Astrocyte (in vitro differentiated cells and primary cell): ENCODE data around the gene RMI2. TPM values are rescaled to one million over a fixed set of nuclear protein-coding genes. Genes with fewer than 3 reads are reported as not detected.
A peak's percentile ranks its signal among the peaks of the same experiment; 100 is the strongest.

Source experiments
- DNase-seq: peaks from one replicate; pipeline ENCODE4 v3.0.0-alpha.2; 2010; ENCODE audit warnings: low read depth
- FAIRE-seq: peaks from 2 replicates; lab custom pipeline; 2011; peaks lifted over from hg19 to GRCh38; lab: Jason Lieb, UNC
- H2AFZ ChIP-seq: 2 replicates; pipeline ENCODE4 v1.6.0; 2012; ENCODE audit warnings: low read depth, low read length, inconsistent platforms
- H3K27ac ChIP-seq: 2 replicates; pipeline ENCODE4 v1.5.1; 2011; ENCODE audit warnings: low read depth, low read length, inconsistent platforms
- H3K27me3 ChIP-seq: 2 replicates; pipeline ENCODE4 v1.6.0; 2011; ENCODE audit warnings: low read length, inconsistent platforms; ENCODE audit not compliant: insufficient read depth
- H3K36me3 ChIP-seq: 2 replicates; pipeline ENCODE4 v1.5.1; 2011; ENCODE audit warnings: low read length, inconsistent platforms; ENCODE audit not compliant: insufficient read depth
- H3K4me1 ChIP-seq: 2 replicates; pipeline ENCODE4 v1.5.1; 2011; ENCODE audit warnings: low read length, inconsistent platforms; ENCODE audit not compliant: insufficient read depth
- H3K4me2 ChIP-seq: 2 replicates; pipeline ENCODE4 v1.6.0; 2012; ENCODE audit warnings: low read length, inconsistent platforms
- H3K4me3 ChIP-seq: 2 replicates; pipeline ENCODE4 v1.5.1; 2011; ENCODE audit warnings: low read depth, mild to moderate bottlenecking, low read length, inconsistent platforms; ENCODE audit not compliant: insufficient read depth
- H3K79me2 ChIP-seq: 2 replicates; pipeline ENCODE4 v1.6.0; 2012; ENCODE audit warnings: mild to moderate bottlenecking, low read length, inconsistent platforms; ENCODE audit not compliant: insufficient read depth
- H3K9ac ChIP-seq: 2 replicates; pipeline ENCODE4 v1.6.0; 2012; ENCODE audit warnings: mild to moderate bottlenecking, low read length, inconsistent platforms
- H3K9me3 ChIP-seq: 2 replicates; pipeline ENCODE4 v1.5.1; 2012; ENCODE audit warnings: low read depth, mild to moderate bottlenecking, low read length, inconsistent platforms; ENCODE audit not compliant: insufficient read depth
- H4K20me1 ChIP-seq: 2 replicates; pipeline ENCODE4 v1.6.0; 2012; ENCODE audit warnings: low read length, inconsistent platforms; ENCODE audit not compliant: insufficient read depth
- H3K27ac Mint-ChIP-seq: one replicate; pipeline ENCODE4 v1.8.0; 2021; ENCODE audit warnings: mild to moderate bottlenecking, mixed read lengths; ENCODE audit not compliant: unreplicated experiment
- H3K27me3 Mint-ChIP-seq: one replicate; pipeline ENCODE4 v1.8.0; 2021; ENCODE audit warnings: low read depth, mixed read lengths; ENCODE audit not compliant: unreplicated experiment
- H3K36me3 Mint-ChIP-seq: one replicate; pipeline ENCODE4 v1.8.0; 2021; ENCODE audit warnings: low read depth, mixed read lengths; ENCODE audit not compliant: unreplicated experiment
- H3K4me1 Mint-ChIP-seq: one replicate; pipeline ENCODE4 v1.8.0; 2021; ENCODE audit warnings: low read depth, mixed read lengths; ENCODE audit not compliant: unreplicated experiment
- H3K4me3 Mint-ChIP-seq: one replicate; pipeline ENCODE4 v1.8.0; 2021; ENCODE audit warnings: mild to moderate bottlenecking, moderate library complexity, mixed read lengths; ENCODE audit not compliant: unreplicated experiment
- H3K9me3 Mint-ChIP-seq: one replicate; pipeline ENCODE4 v1.8.0; 2021; ENCODE audit warnings: mild to moderate bottlenecking, mixed read lengths; ENCODE audit not compliant: unreplicated experiment
- EZH2 ChIP-seq: IDR thresholded peaks from 2 replicates; pipeline ENCODE4 v1.6.1; 2012; ENCODE audit warnings: mild to moderate bottlenecking, low read length, inconsistent platforms; ENCODE audit not compliant: insufficient read depth
- total RNA-seq: library from RNA; stranded (reverse); gene quantifications from 2 replicates; pipeline ENCODE4 v1.2.1, GENCODE V29; 2021
- TF ChIP-seq, protein P1 (sequence below): IDR thresholded peaks from 2 replicates; pipeline ENCODE4 v1.5.1; 2011; ENCODE audit warnings: low read depth, mild to moderate bottlenecking, inconsistent platforms, low read length, moderate library complexity; ENCODE audit not compliant: insufficient read depth

RMI2 gene
- total RNA-seq, 1 donor from 2014 or later, result 7.8 TPM

DNA sequence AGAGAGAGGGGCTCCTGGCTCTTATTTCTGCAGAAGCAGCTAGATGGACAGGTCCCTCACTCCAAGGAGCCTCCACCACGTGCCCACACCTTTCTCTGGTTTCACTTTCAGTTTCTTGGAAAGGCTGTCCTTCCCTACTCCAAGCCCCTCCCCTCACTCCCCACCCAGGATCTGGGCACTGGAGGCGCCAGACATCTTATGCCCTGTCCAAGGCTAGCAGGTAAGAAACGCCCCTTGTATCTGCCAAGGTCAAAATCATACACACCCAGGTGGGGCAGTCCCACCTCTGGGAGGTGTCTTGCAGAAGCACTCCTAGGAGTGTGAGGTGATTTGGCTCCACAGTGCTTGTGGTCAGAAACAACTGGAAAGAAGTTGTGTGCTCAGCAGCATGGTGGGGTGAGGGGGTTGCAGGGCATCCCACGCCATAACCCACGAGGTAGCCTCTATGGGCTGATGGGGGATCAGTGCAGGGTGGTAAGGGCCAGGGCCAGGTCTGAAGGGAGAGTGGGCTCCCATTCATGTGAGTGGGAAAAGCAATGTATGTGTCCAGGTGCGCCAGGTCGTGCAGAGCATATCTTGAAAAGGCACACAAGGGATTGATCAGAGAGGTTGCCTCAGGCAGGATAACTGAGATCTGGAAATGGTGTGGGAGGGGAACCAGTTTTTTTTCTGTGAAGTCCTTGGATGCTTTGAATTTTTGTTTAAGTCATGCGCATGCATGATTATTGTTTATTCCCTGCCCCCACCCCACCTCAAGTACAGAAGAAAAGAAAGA, 32.4 kb upstream of the RMI2 start:
- Histone ChIP-seq H3K9ac (peak overlapping the region; percentile 49), H3K79me2 (no peaks in the 10 kb centered on the region), H3K9me3 (no peaks in the 10 kb centered on the region), H3K4me1 (peaks cover 54% of the 10 kb centered on the region), H3K27me3 (no peaks in the 10 kb centered on the region), H3K36me3 (no peaks in the 10 kb centered on the region), H3K27ac (peak overlapping the region; percentile 53), H3K4me2 (peak overlapping the region; percentile 79), H4K20me1 (no peaks in the 10 kb centered on the region), H2AFZ (peak overlapping the region; percentile 21), H3K4me3 (peak overlapping the region; percentile 8)
- Mint-ChIP-seq H3K4me1 (peaks cover 44% of the 10 kb centered on the region), H3K27ac (peak overlapping the region; percentile 96), H3K27me3 (no peaks in the 10 kb centered on the region), H3K36me3 (no peaks in the 10 kb centered on the region), H3K4me3 (peak overlapping the region; percentile 73), H3K9me3 (no peaks in the 10 kb centered on the region)
- TF ChIP-seq, protein P1, sequence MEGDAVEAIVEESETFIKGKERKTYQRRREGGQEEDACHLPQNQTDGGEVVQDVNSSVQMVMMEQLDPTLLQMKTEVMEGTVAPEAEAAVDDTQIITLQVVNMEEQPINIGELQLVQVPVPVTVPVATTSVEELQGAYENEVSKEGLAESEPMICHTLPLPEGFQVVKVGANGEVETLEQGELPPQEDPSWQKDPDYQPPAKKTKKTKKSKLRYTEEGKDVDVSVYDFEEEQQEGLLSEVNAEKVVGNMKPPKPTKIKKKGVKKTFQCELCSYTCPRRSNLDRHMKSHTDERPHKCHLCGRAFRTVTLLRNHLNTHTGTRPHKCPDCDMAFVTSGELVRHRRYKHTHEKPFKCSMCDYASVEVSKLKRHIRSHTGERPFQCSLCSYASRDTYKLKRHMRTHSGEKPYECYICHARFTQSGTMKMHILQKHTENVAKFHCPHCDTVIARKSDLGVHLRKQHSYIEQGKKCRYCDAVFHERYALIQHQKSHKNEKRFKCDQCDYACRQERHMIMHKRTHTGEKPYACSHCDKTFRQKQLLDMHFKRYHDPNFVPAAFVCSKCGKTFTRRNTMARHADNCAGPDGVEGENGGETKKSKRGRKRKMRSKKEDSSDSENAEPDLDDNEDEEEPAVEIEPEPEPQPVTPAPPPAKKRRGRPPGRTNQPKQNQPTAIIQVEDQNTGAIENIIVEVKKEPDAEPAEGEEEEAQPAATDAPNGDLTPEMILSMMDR, result no peak
- no peak for TF ChIP-seq EZH2
- no peak for FAIRE-seq
- DNase-seq, result peak; percentile 73

DNA sequence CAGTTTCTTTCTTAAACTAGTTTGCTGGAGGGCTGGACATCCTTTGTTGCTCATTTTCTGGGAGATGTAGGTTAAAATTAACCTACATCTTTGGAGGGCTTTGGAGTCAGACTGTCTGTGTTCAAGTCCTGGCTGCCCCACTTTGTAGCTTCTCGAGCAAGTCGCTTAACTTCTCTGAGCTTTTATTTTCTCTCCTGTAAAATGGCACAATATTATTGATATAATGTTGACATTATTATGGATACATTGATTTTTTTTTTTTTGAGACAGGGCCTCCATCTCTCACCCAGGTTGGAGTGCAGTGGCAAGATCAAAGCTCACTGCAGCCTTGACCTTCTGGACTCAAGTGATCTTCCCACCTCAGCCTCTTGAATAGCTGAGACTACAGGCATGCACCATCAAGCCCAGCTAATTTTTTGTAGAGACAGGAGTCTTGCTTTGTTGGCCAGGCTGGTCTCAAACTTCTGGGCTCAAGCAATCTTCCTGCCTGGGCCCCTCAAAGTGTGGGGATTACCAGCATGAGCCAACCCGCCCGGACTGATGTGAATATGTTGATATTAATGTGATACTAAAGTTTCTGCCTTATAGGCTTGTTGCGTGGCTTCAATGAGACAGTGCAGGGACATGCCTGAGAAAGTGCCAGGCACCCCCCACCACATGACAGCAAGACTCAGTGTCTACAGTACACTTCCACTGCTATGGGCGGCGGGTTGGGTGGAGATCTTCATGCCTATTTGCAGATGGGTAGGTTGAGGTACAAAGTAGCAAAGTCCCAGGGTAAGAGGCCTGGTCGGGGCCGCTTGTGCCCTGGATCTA, 31.6 kb upstream of the RMI2 start:
- H3K27ac Mint-ChIP-seq, result peak overlapping the region; percentile 96
- no peaks in the 10 kb centered on the region for H3K36me3 Mint-ChIP-seq
- Histone ChIP-seq H3K27ac (peak overlapping the region; percentile 53), H3K4me2 (peak overlapping the region; percentile 79), H3K27me3 (no peaks in the 10 kb centered on the region), H3K9me3 (no peaks in the 10 kb centered on the region), H3K36me3 (no peaks in the 10 kb centered on the region), H3K9ac (no peak overlapping the region), H4K20me1 (no peaks in the 10 kb centered on the region), H2AFZ (no peak overlapping the region), H3K4me3 (no peak overlapping the region), H3K4me1 (peaks cover 54% of the 10 kb centered on the region), H3K79me2 (no peaks in the 10 kb centered on the region)
- DNase-seq (no peak), FAIRE-seq (no peak)
- H3K9me3 Mint-ChIP-seq, result no peaks in the 10 kb centered on the region
- no peak for TF ChIP-seq EZH2
- TF ChIP-seq, protein P1, result no peak
- H3K27me3 Mint-ChIP-seq, result no peaks in the 10 kb centered on the region
- H3K4me3 Mint-ChIP-seq, result peak overlapping the region; percentile 67
- peaks cover 46% of the 10 kb centered on the region for H3K4me1 Mint-ChIP-seq
